Stimulated activated CD8-positive, alpha-beta memory T cell treated with anti-CD3 and anti-CD28 coated beads, Interleukin-15, amount 100 ng/mL, for 48 hours (primary cell): ENCODE results near the gene AKT3.
"Not testable (repeated sequence)": the region's sequence is repeated elsewhere in the genome, so short reads cannot be mapped to it uniquely, and the experiment has no call there.

ENCODE experiments used
- DNase-seq, 2 donors: peaks; one replicate each; pipeline ENCODE4 v3.0.0-alpha.2; 2020; ENCODE audit warnings: low read depth in 2 of 2

Gene AKT3

GRCh38 chr1:243850202-243850451, at the start of gene AKT3:
TSS of gene AKT3 (minus strand) at chr1:243850243. CDS start at chr1:243843170, 7,073 bp downstream.
- DNase-seq = no peak

DNA sequence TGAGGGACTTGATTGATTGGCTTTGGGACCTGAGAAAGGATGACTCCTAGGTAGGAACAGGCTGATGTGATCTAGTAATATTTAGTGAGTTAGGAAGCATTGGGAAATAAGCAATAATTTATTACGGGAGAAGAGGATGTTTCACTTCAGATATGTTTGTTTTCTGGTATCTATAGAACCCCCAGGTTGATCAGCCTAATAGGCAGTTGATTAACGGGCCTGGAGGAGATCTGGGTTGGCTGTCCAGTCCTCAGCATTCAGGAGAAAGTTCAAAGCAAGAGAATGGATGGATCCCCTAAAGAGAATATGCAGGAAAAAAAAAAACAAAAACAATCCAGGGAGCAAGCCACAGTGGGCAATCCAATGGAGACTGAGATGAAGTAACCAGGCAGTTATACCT, 48.2 kb upstream of the AKT3 start:
- no peak for DNase-seq

DNA sequence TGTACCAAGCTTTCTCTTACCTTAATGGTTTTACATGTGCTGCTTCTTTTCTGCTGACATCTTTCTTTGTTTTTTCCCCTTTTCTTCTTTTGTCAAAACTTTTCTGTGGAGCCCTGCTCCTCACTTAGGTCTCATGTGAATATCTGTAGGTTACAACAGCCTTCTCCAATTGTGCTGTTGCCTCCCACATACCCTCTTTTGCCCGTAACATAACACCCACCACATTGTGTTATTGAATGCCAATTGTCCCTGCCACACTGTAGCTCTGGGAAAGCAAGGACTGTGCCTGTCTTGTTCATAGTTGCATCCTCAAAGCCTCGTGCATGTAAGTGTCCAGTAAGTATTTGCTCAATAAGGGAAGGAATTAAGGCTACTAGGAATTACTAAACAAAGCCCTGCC, 46.3 kb upstream of the AKT3 start:
- DNase-seq = no peak

DNA sequence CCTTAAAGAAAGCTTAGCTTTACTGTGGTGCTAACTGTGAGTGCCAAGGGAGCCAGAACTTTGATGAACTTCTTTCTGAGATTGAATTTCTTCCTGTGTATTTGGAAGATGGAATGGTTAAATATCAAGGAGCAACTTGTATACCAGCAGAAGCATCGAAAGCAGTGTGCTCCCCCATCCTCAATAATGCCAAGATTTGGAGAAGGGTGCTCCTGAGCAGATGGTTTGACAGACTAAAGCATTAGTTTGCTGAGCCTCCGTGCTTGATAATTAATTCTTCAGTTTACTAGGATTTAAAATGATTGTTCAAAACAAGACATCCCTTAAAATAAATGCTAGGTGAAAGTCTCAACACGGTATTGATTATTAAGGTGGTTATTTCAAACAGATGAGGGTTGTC, 42.4 kb upstream of the AKT3 start:
- DNase-seq = no peak

- no peak for DNase-seq
Observed at GRCh38 chr1:243890576-243890975, 40.5 kb upstream of the AKT3 start.

- no peak for DNase-seq
Observed at GRCh38 chr1:243885806-243886205, 35.8 kb upstream of the AKT3 start.

- no peak for DNase-seq
Observed at GRCh38 chr1:243884603-243885002, 34.6 kb upstream of the AKT3 start.

DNA sequence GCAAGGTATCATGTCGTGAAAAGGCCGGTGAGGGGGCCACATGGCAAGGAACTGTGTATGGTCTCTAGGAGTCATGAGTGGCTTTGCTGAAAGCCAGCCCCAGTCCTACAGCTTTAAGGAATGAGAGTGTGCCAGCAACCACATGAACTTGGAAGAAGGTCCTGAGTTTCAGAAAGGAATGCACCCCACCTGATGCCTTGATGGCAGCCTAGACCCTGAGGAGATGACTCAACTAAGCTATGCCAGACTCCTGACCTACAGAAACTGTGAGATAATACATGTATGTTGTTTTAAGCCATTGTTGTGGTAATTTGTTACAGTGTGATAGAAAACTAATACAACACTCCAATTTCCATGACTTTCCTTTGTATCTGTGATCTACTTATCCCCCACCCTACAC, 33.5 kb upstream of the AKT3 start:
- no peak for DNase-seq

DNA sequence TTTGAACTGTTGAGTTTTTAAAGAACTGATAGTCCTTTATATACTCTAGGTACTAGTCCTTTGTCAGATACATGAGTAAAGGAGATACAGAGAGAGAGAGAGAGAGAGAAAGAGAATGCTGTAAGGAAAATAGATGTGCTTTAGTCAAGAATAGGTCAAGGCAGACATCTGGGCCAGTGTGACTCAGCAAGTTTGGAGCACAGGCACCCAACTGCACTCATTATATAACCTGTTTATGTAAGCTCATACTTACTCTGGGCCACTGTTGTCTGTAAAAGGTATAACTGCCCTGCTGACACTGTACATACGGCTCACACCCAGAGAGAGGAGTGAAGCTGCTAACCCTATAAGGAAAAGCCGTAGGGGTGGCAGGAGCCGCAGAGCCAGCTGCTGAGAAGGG, 32.2 kb upstream of the AKT3 start:
- no peak for DNase-seq

- DNase-seq = not testable (repeated sequence)
Observed at GRCh38 chr1:243877058-243877457, 27.0 kb upstream of the AKT3 start.

DNA sequence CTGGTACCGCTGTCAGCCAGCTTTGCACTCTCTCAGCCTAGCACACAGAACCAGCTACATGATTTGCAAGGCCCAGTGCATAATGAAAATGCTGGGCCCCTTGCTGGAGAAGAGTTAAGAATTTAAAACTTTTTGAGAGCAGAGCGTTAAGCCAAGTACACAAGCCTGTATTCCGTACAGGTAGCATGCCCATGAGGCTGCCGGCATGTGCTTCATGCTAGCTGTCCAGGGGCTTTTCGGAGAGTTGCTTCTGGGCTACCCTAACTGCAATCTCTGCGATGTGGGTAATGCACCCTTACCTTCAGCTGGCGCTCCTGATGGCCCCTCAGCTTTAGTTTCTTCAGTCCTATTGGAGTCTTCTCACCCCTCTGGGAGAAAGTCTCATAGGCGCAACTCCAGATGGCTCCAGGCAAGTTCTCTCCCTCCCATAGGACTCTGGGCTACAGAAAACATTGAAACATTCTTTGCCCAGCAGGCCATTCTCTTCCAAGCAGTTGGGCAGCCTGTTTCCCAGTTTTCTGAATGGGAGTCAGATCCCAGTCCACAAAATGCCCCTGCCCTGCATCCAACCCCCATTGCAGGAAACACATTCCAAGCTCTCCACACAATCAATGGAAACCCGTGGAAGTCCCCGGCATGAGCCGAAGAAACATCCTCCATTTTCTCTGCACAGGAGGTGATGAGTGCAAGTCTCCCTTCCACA, 5.7 kb upstream of the AKT3 start:
- DNase-seq = no peak

- no peak for DNase-seq
Observed at GRCh38 chr1:243851765-243852164, 1.7 kb upstream of the AKT3 start.

DNA sequence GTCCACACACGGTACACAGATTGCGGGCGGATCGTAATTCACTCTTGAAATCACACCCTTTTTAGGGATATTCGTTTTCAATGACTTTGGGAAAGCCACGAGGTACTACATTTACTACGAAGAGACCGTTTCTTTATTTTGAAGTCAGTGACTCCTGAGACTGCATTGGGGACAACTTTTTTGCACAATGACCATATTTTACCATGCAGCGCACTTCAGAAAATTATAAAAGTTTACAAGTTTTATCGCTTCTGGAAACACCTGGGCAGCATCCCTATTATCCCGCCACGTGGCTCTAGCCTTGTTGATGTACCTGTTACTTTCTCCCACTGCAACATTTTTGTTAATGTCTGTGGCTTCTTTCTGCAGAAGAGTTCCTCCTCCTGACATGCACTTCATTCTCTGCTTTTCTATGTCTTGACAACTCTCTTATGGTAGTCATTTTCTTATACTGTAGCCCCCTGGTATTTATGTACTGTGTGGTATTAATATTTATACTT, 1.3 kb upstream of the AKT3 start:
- no peak for DNase-seq

DNA sequence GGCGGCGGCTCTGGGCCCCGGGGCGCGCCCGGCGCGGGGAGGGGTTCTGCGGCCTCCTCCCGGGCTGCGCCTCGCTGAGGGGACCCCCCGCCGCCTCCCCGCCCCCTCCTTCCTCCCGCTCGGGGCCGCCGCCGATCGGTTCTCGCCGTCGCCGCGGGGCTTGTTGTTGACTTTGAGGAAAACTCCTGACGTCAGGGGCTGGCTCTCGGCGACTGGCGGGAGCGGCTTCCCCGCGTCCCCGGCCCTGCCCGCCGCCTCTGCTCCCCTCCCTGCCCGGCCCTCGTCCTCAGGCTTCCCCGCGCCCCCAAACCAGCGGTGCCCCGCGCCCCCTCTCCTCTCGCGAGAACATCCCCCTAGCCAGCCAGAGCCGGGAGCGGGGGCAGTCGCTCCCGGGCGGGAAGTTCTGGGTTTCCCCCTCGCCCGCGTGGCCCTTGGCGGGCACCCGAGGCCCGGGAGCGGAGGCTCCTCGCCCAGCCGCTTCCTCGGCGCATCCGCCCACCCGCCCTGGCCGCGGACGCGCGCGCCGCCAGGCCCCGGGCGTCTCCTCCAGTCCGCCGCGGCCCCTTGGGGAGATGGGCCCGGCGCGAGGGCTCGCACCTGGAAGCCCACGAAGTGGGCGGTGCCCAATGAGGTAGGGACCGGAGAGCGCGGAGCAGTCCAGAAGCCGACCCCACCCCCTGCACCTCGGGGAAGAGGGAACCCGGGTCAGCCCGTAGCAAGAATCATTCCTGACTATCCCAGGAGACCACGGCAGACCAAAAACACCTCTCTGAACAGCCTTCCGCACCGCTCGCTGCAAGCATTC, 611 bp upstream of the AKT3 start:
- DNase-seq = peak; percentile 74 to 75

DNA sequence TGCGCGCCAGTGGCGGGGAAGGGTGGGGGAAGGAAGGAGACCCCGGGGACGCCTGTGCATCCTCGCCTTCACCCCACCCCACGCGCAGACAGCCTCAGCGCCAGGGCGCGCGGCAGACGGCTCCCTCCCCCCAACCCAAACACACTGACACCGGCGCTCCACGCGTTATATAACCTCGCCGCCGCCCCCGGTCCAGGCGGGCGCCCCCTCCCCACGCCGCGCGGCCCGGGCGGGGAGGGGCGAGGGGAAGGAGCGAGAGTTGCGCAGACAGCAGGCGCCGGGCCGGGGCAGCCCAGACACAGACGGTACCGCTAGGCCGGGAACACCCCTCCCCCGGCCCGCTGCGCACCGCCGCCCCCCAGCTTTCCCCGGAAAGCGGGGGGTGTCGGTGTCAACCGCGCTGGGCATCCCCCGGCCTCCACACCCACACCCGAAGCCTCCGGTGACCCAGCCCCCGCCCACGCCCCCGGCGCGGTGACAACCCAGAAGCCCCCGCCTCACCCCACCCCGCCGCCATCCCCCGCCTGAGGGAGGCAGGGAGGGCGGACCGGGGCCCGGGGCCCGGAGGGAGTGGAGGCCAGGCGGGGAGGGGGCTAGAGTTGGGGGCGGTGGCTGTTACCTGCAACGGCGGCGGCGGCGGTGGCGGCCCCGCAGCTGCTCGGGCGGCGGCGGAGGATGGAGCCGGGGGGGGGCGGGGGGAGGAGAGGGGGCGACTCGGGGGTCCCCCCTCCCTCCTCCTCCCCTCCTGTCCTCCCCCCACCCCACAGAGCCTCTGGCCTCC, 432 bp downstream of the AKT3 start:
- peak; percentile 36 to 62 for DNase-seq

DNA sequence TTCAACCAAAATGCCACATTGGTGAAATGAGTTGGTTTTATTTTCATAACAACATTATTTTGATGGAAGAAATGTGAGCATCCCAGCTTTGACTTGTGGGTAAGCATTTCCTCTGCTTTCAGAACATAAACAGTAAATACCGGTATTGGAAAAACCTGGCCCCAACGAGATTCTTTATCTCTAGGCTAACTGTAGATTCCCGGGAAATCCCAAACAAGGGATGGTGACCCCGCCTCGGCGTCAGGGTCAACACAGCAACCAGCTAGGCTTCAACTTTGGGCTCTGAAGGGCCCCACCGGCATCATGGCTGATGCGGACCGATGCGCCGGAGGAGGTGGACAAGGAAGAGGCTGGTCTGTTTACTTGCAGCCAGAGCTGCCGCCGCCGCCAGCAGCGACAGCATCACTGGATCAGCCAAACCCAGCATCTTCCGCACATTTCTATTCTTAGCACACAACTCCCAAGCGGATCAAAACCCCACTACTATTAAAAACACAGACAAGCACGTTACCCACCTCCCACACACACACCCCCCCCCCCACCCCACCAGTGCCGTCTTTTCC, 1.1 kb downstream of the AKT3 start:
- DNase-seq = peak in 1 of 2 donors; percentile 36

- DNase-seq = no peak
Observed at GRCh38 chr1:243848165-243848857, 1.7 kb downstream of the AKT3 start.

GRCh38 chr1:243846761-243847160, 3.3 kb downstream of the AKT3 start:
- DNase-seq = no peak

GRCh38 chr1:243845888-243846287, 4.2 kb downstream of the AKT3 start:
- DNase-seq = no peak

DNA sequence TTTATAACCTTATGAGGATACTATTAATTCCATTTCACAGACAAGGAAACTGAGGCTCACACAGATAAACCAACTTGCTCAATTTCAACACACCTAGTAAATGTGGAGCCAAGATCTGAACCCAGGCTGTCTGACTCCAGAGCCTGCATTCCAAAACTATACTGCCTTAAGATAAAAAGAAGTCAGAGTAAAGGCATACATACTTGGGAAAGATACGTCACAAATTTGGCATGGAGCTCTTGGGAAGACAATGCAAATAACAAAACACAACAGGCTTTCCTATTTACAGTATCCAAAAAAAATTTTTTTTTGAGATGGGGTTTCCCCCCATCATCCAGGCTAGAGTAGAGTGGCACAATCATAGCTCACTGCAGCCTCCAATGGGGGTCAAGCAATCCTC, 5.9 kb downstream of the AKT3 start:
- DNase-seq = no peak

DNA sequence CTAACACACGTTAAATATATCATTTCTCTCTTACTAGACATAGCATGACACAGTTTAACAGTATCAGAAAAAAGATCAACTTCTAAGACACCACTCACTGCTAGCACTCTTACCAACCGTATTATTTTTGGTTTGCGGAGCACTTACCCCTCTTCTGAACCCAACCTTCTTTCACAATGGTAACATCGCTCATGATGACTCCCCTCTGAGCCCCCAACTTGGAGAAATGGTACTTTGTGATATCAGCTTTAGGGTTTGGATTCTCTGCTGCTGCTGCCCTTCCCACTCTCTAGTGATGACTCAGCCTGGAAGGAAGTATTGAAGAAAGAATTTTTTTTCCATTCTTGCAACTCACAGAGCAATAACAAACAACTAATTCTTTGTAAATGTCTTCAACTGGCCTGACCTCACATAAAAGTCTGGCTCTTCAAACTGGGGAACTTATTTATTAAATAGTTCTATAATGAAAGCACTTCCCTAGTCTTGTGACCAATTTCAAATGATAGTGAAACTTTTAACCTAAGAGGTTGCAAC, 7.0 kb downstream of the AKT3 start:
- DNase-seq = no peak
